H9 (cell line): ENCODE measurements around the gene RPAP2. TPM values are rescaled to one million over a fixed set of nuclear protein-coding genes. Genes with fewer than 3 reads are reported as not detected.

ENCODE experiments used
- DNase-seq: peaks from one replicate; pipeline ENCODE4 v3.0.0-alpha.2; 2017
- H2AFZ ChIP-seq: one replicate; pipeline ENCODE4 v1.6.1; 2013; ENCODE audit warnings: mild to moderate bottlenecking, low read length, control low read depth, moderate library complexity
- H2AK5ac ChIP-seq: 2 replicates; pipeline ENCODE4 v1.6.1; 2013; ENCODE audit warnings: low read length, control low read depth, mixed read lengths; ENCODE audit not compliant: insufficient read length
- H2BK120ac ChIP-seq: one replicate; pipeline ENCODE4 v1.6.1; 2013; ENCODE audit warnings: low read depth, mild to moderate bottlenecking, low read length, control low read depth, inconsistent platforms; ENCODE audit not compliant: poor library complexity, severe bottlenecking
- H2BK12ac ChIP-seq: 2 replicates; pipeline ENCODE4 v1.6.1; 2013; ENCODE audit warnings: low read length, control low read depth, mixed read lengths, low read depth; ENCODE audit not compliant: insufficient read length
- H2BK15ac ChIP-seq: 2 replicates; pipeline ENCODE4 v1.6.1; 2013; ENCODE audit warnings: low read depth, low read length, control low read depth
- H2BK20ac ChIP-seq: one replicate; pipeline ENCODE4 v1.6.1; 2013; ENCODE audit warnings: low read depth, mild to moderate bottlenecking, low read length, control low read depth, inconsistent platforms; ENCODE audit not compliant: poor library complexity, severe bottlenecking
- H2BK5ac ChIP-seq: 2 replicates; pipeline ENCODE4 v1.6.1; 2013; ENCODE audit warnings: low read length, control low read depth, mixed read lengths; ENCODE audit not compliant: insufficient read length
- H3K14ac ChIP-seq: 2 replicates; pipeline ENCODE4 v1.6.1; 2013; ENCODE audit warnings: low read length, control low read depth; ENCODE audit not compliant: insufficient read depth
- H3K18ac ChIP-seq: 2 replicates; pipeline ENCODE4 v1.6.1; 2013; ENCODE audit warnings: low read depth, mild to moderate bottlenecking, mixed read lengths, low read length, control low read depth; ENCODE audit not compliant: insufficient read length
- H3K23ac ChIP-seq: 2 replicates; pipeline ENCODE4 v1.6.1; 2013; ENCODE audit warnings: low read length, control low read depth, mixed read lengths, low read depth; ENCODE audit not compliant: insufficient read length
- H3K23me2 ChIP-seq: 2 replicates; pipeline ENCODE4 v1.6.1; 2013; ENCODE audit warnings: low read depth, mild to moderate bottlenecking, mixed read lengths, low read length, control low read depth; ENCODE audit not compliant: insufficient read length, poor library complexity, severe bottlenecking
- H3K27ac ChIP-seq: 2 replicates; pipeline ENCODE4 v1.5.1; 2013; ENCODE audit warnings: low read length, control low read depth, mixed read lengths, low read depth; ENCODE audit not compliant: insufficient read length
- H3K27me3 ChIP-seq: 2 replicates; pipeline ENCODE4 v1.6.1; 2013; ENCODE audit warnings: low read length, control low read depth, inconsistent platforms; ENCODE audit not compliant: insufficient read depth
- H3K4ac ChIP-seq: 2 replicates; pipeline ENCODE4 v1.6.1; 2013; ENCODE audit warnings: low read depth, mild to moderate bottlenecking, control low read depth, inconsistent platforms, low read length, moderate library complexity
- H3K4me1 ChIP-seq: 2 replicates; pipeline ENCODE4 v1.6.1; 2013; ENCODE audit warnings: low read length, control low read depth, inconsistent platforms; ENCODE audit not compliant: insufficient read depth
- H3K4me2 ChIP-seq: 2 replicates; pipeline ENCODE4 v1.6.1; 2013; ENCODE audit warnings: low read length, control low read depth, mixed read lengths; ENCODE audit not compliant: insufficient read length, insufficient read depth
- H3K56ac ChIP-seq: 2 replicates; pipeline ENCODE4 v1.6.1; 2013; ENCODE audit warnings: low read depth, mild to moderate bottlenecking, mixed read lengths, low read length, control low read depth; ENCODE audit not compliant: insufficient read length
- H3K79me1 ChIP-seq: 2 replicates; pipeline ENCODE4 v1.6.1; 2013; ENCODE audit warnings: low read depth, mild to moderate bottlenecking, moderate library complexity, low read length, control low read depth, inconsistent platforms; ENCODE audit not compliant: insufficient read depth, poor library complexity, severe bottlenecking
- H3K79me2 ChIP-seq: 2 replicates; pipeline ENCODE4 v1.6.1; 2013; ENCODE audit warnings: low read length, control low read depth, inconsistent platforms; ENCODE audit not compliant: insufficient read depth
- H3K9ac ChIP-seq: 2 replicates; pipeline ENCODE4 v1.6.1; 2013; ENCODE audit warnings: low read length, control low read depth, mixed read lengths; ENCODE audit not compliant: insufficient read length; ENCODE audit errors: extremely low read depth
- H3K9me3 ChIP-seq: one replicate; pipeline ENCODE4 v1.6.1; 2013; ENCODE audit warnings: low read depth, low read length, inconsistent platforms; ENCODE audit not compliant: control insufficient read depth
- H3T11ph ChIP-seq: one replicate; pipeline ENCODE4 v1.6.1; 2013; ENCODE audit warnings: mild to moderate bottlenecking, low read length, control low read depth, inconsistent platforms
- H4K20me1 ChIP-seq: one replicate; pipeline ENCODE4 v1.6.1; 2013; ENCODE audit not compliant: control insufficient read depth, insufficient read length, insufficient read depth
- H4K5ac ChIP-seq: 2 replicates; pipeline ENCODE4 v1.6.1; 2013; ENCODE audit warnings: low read depth, mild to moderate bottlenecking, mixed read lengths, low read length, control low read depth; ENCODE audit not compliant: insufficient read length
- H4K8ac ChIP-seq: replicated peaks from 2 replicates; pipeline ENCODE4 v1.6.1; 2013; ENCODE audit warnings: low read length, control low read depth, mixed read lengths, low read depth; ENCODE audit not compliant: insufficient read length
- H4K91ac ChIP-seq: 2 replicates; pipeline ENCODE4 v1.6.1; 2013; ENCODE audit warnings: low read depth, mild to moderate bottlenecking, moderate library complexity, mixed read lengths, low read length, control low read depth; ENCODE audit not compliant: insufficient read length
- H3K27ac Mint-ChIP-seq, 3 experiments: 2 replicates in 2 of 3; 3 replicates in 1 of 3; pipeline ENCODE4 v1.8.0; 2020 to 2021; ENCODE audit warnings: mixed read lengths in 3 of 3, mild to moderate bottlenecking in 1 of 3, moderate library complexity in 1 of 3
- H3K27me3 Mint-ChIP-seq: 2 replicates; pipeline ENCODE4 v1.8.0; 2021; ENCODE audit warnings: low read depth, mild to moderate bottlenecking, moderate library complexity, mixed read lengths
- H3K36me3 Mint-ChIP-seq, 3 experiments: 2 replicates in 2 of 3; 3 replicates in 1 of 3; pipeline ENCODE4 v1.8.0; 2020 to 2021; ENCODE audit warnings: low read depth in 3 of 3, mixed read lengths in 3 of 3; ENCODE audit not compliant: insufficient read depth in 1 of 3
- H3K4me1 Mint-ChIP-seq, 2 experiments: 2 replicates each; pipeline ENCODE4 v1.8.0; 2020; ENCODE audit warnings: mixed read lengths in 2 of 2
- H3K4me3 Mint-ChIP-seq, 2 experiments: 2 replicates in 1 of 2; 3 replicates in 1 of 2; pipeline ENCODE4 v1.8.0; 2020 to 2021; ENCODE audit warnings: mild to moderate bottlenecking in 2 of 2, mixed read lengths in 2 of 2, moderate library complexity in 1 of 2
- H3K9me3 Mint-ChIP-seq, 2 experiments: 2 replicates in 1 of 2; 3 replicates in 1 of 2; pipeline ENCODE4 v1.8.0; 2020; ENCODE audit warnings: mild to moderate bottlenecking in 2 of 2, mixed read lengths in 2 of 2, moderate library complexity in 1 of 2
- WGBS: extraction: QIAGEN DNeasy Blood & Tissue Kit; methylation state at CpG from one replicate; pipeline ENCODE4 v1.1.7; 2013; ENCODE audit warnings: missing lambda C conversion rate, low lambda C conversion rate, mixed read lengths; ENCODE audit not compliant: insufficient read length; ENCODE audit errors: extremely low coverage; 5-methylcytosine and 5-hydroxymethylcytosine counted together
- total RNA-seq: library from RNA; stranded (reverse); gene quantifications from 2 replicates; pipeline ENCODE4 v1.2.1, GENCODE V29; 2021
- TF ChIP-seq, protein P1 (sequence below): fragments of 200-600 bp; sonication (generic); conservative IDR thresholded peaks from 3 replicates; pipeline ENCODE4 v1.8.0; 2021; ENCODE audit warnings: antibody characterized with exemption, mild to moderate bottlenecking

RPAP2 gene
- total RNA-seq, 1 experiment from 2014 or later, result 27.4 TPM

DNA sequence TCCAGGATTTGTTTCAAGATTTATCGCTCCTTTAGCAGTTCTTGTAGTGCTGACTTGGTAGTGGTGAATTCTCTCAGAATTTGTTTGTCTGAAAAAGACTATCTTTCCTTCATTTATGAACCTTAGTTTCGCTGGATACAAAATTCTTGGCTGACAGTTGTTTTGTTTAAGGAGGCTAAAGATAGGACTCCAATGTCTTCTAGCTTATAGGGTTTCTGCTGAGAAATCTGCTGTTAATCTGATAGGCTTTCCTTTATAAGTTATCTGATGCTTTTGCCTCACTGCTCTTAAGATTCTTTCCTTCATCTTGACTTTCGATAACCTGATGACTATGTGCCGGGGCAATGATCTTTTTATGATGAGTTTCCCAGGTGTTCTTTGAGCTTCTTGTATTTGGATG is 28.9 kb downstream of the RPAP2 start:
- no peak overlapping the region for H2BK120ac ChIP-seq
- no peak overlapping the region for H4K5ac ChIP-seq
- no peak overlapping the region for H2BK15ac ChIP-seq
- no peak overlapping the region for H3K27ac Mint-ChIP-seq
- no peak overlapping the region for H3K18ac ChIP-seq
- TF ChIP-seq, protein P1, sequence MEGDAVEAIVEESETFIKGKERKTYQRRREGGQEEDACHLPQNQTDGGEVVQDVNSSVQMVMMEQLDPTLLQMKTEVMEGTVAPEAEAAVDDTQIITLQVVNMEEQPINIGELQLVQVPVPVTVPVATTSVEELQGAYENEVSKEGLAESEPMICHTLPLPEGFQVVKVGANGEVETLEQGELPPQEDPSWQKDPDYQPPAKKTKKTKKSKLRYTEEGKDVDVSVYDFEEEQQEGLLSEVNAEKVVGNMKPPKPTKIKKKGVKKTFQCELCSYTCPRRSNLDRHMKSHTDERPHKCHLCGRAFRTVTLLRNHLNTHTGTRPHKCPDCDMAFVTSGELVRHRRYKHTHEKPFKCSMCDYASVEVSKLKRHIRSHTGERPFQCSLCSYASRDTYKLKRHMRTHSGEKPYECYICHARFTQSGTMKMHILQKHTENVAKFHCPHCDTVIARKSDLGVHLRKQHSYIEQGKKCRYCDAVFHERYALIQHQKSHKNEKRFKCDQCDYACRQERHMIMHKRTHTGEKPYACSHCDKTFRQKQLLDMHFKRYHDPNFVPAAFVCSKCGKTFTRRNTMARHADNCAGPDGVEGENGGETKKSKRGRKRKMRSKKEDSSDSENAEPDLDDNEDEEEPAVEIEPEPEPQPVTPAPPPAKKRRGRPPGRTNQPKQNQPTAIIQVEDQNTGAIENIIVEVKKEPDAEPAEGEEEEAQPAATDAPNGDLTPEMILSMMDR, result no peak
- DNase-seq, result no peak
- H2AFZ ChIP-seq, result no peak overlapping the region
- H3K23ac ChIP-seq, result no peak overlapping the region
- no peak overlapping the region for H3K4me3 Mint-ChIP-seq
- H3K36me3 Mint-ChIP-seq, result peaks cover 59 to 69% (median 68%) of the 10 kb centered on the region in 3 experiments
- H3K9ac ChIP-seq, result no peak overlapping the region
- H4K20me1 ChIP-seq, result no peaks in the 10 kb centered on the region
- H2BK12ac ChIP-seq, result no peak overlapping the region
- no peaks in the 10 kb centered on the region for H3K27me3 ChIP-seq
- H3K27me3 Mint-ChIP-seq, result no peaks in the 10 kb centered on the region
- WGBS, result no CpG with 5 or more reads among the region's 4 CpGs
- H4K91ac ChIP-seq, result no peak overlapping the region
- no peaks in the 10 kb centered on the region for H3K79me1 ChIP-seq
- H3K14ac ChIP-seq, result no peak overlapping the region
- H3K4me1 ChIP-seq, result no peaks in the 10 kb centered on the region
- no peak overlapping the region for H3K4ac ChIP-seq
- H3K79me2 ChIP-seq, result no peaks in the 10 kb centered on the region; the same call in 1 of the 2 replicates
- H3K4me1 Mint-ChIP-seq, result peaks cover 0 to 6% of the 10 kb centered on the region in 2 experiments; a peak in 2 of 4 replicates
- H3K9me3 ChIP-seq, result no peaks in the 10 kb centered on the region
- no peak overlapping the region for H3K27ac ChIP-seq
- no peak overlapping the region for H2AK5ac ChIP-seq
- no peak overlapping the region for H3T11ph ChIP-seq
- H2BK5ac ChIP-seq, result no peak overlapping the region
- H4K8ac ChIP-seq, result no peak overlapping the region
- H3K56ac ChIP-seq, result no peak overlapping the region
- H3K23me2 ChIP-seq, result no peaks in the 10 kb centered on the region
- no peak overlapping the region for H2BK20ac ChIP-seq
- H3K9me3 Mint-ChIP-seq, result peaks cover 30 to 31% of the 10 kb centered on the region in 2 experiments
- no peak overlapping the region for H3K4me2 ChIP-seq
